NT2/D1 (cell line): ENCODE measurements around the gene TXNDC5.
"Not testable (repeated sequence)": the region's sequence is repeated elsewhere in the genome, so short reads cannot be mapped to it uniquely, and the experiment has no call there.

ENCODE experiments used
- DNase-seq: peaks from one replicate; pipeline ENCODE4 v3.0.0-alpha.2; 2011; ENCODE audit warnings: low read depth, low spot score
- H3K27me3 ChIP-seq: 2 replicates; pipeline ENCODE4 v1.6.0; 2011; ENCODE audit warnings: mild to moderate bottlenecking; ENCODE audit not compliant: insufficient read length, insufficient read depth
- H3K36me3 ChIP-seq: 2 replicates; pipeline ENCODE4 v1.6.1; 2011; ENCODE audit warnings: mild to moderate bottlenecking, low read length, mixed read lengths; ENCODE audit not compliant: insufficient read depth, insufficient read length
- H3K4me1 ChIP-seq: 2 replicates; pipeline ENCODE4 v1.5.1; 2011; ENCODE audit not compliant: insufficient read depth, insufficient read length
- H3K4me3 ChIP-seq: 2 replicates; pipeline ENCODE4 v1.5.1; 2011; ENCODE audit warnings: low read depth; ENCODE audit not compliant: insufficient read length
- H3K9ac ChIP-seq: 2 replicates; pipeline ENCODE4 v1.6.0; 2011; ENCODE audit warnings: low read depth; ENCODE audit not compliant: insufficient read length
- H3K9me3 ChIP-seq: 2 replicates; pipeline ENCODE4 v1.5.1; 2011; ENCODE audit warnings: mild to moderate bottlenecking, low read length; ENCODE audit not compliant: insufficient read depth
- SUZ12 ChIP-seq: IDR thresholded peaks from 2 replicates; pipeline ENCODE4 v1.6.1; 2011; ENCODE audit not compliant: insufficient read length, insufficient read depth; ENCODE audit errors: extremely low read depth
- YY1 ChIP-seq: IDR thresholded peaks from 2 replicates; pipeline ENCODE4 v1.6.1; 2011; ENCODE audit not compliant: insufficient read length, insufficient read depth
- ZNF274 ChIP-seq: IDR thresholded peaks from 2 replicates; pipeline ENCODE4 v1.6.1; 2011; ENCODE audit warnings: mild to moderate bottlenecking, low read depth, low read length

Gene TXNDC5

DNA sequence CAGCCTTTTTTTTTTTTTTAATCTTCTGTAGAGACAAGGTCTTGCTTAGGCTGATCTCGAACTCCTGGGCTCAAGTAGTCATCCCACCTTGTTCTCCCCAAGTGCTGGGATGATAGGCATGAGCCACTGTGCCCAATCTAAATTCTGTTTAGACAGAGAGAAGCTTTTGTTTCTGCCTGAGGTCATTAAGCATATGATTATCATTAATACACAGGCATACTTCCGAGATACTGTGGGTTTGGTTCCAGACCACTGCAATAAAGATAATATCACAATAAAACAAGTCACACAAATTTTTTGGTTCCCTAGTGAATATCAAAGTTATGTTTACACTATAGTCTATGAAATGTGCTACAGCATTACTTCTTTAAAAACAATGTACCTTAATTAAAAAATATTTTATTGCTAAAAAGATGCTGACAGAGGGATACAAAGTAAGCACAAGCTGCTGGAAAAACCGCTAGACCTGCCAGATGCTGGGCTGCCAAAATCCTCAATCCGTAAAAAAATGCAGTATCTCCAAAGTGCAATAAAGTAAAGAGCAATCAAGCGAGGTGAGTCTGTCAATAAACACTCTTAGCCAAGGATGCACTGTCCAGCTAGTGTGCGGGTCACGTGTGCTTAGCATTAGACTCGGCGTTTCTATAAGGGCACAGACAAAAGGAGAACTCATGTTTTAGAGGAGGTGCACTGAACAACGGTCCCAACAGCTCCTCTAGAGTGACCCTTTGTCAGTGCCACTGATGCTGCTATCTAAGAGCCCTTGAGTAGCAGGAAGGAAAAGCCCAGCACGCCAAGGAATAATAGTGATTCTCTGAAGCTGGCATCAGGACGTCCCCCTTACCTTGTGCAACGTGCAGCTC is 16.1 kb downstream of the TXNDC5 start:
- H3K4me1 ChIP-seq: no peaks in the 10 kb centered on the region
- no peak for TF ChIP-seq ZNF274
- TF ChIP-seq SUZ12: no peak
- TF ChIP-seq YY1: no peak
- H3K27me3 ChIP-seq: no peaks in the 10 kb centered on the region
- H3K9me3 ChIP-seq: no peaks in the 10 kb centered on the region
- peaks cover 93% of the 10 kb centered on the region for H3K36me3 ChIP-seq
- no peak for DNase-seq
- no peak overlapping the region for H3K9ac ChIP-seq
- H3K4me3 ChIP-seq: no peak overlapping the region

DNA sequence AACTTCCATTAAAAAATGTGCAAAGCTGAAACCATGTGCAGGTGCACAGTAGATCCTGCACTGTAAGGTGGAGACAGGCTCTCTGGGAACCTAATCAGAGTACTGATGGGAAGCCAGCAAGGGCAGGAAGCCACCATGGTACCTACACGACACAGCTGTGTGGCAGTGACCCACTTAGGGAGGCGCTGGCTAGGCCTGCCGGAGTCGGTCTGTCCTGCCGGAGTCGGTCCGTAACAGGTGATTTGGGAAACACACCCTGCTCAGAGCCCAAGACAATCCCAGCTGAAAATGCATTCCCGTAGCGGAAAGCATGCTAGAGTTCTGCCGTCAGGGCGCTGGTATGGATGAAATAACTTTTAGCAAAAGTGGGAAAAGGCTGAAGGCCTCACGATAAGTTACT is 17.2 kb downstream of the TXNDC5 start:
- no peaks in the 10 kb centered on the region for H3K9me3 ChIP-seq
- H3K36me3 ChIP-seq: peaks cover 95% of the 10 kb centered on the region
- H3K4me3 ChIP-seq: no peak overlapping the region
- H3K4me1 ChIP-seq: no peaks in the 10 kb centered on the region
- DNase-seq: no peak
- no peak for TF ChIP-seq ZNF274
- TF ChIP-seq SUZ12: no peak
- TF ChIP-seq YY1: no peak
- no peak overlapping the region for H3K9ac ChIP-seq
- no peaks in the 10 kb centered on the region for H3K27me3 ChIP-seq

DNA sequence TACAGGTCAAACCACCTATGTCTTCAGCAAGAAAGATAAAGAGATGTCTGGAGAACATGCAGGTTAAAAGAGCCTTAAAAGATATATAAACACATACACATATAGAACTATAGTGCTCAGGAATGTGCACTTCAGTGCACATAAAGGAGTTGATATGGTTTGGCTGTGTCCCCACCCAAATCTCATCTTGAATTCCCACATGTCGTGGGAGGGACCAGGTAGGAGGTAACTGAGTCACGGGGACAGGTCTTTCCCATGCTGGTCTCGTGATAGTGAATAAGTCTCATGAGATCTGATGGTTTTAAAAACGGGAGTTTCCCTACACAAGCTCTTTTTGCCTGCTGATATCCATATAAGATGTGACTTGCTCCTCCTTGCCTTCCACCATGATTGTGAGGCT is 18.2 kb downstream of the TXNDC5 start:
- not testable (repeated sequence) for DNase-seq

DNA sequence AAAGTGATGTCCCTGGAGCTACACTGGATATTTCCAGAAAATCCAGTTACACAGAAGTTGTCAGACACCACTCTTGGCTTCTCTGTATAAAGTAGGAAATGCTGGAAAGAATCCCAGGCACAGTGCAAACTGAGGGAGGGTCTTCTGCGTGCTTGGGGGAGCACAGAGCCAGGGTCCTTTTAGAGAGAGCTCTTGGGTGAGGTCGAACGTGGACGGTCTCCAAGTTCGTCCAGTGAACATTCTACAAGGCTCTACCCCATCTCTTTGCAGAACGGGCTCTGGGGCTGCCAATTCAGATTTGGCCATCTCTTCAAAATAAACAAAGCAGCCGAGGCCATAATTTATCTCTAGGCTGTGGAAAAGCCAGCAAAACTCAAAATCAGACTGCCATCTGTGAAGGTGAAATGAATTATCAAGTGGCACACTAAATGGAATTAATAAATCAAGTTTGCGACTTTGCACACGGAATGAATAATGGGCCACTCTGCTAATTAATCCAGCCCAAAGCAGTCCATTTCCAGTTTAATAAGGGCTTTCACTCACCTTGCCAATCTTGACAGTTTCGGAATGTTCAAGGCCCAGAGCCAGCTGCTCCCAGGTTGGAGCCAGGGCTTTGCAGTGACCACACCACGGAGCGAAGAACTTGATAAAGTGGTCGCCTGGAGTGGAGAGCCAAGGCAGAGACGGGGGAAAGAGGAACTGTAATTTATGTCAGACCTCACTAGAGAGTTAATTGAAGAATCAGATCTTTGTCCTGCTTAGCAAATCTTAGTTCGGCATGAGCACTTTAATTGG is 19.3 kb downstream of the TXNDC5 start:
- H3K9me3 ChIP-seq: no peaks in the 10 kb centered on the region
- peaks cover 95% of the 10 kb centered on the region for H3K36me3 ChIP-seq
- no peak for DNase-seq
- no peak for TF ChIP-seq YY1
- TF ChIP-seq SUZ12: no peak
- no peak for TF ChIP-seq ZNF274
- H3K27me3 ChIP-seq: no peaks in the 10 kb centered on the region
- no peaks in the 10 kb centered on the region for H3K4me1 ChIP-seq
- H3K9ac ChIP-seq: no peak overlapping the region
- no peak overlapping the region for H3K4me3 ChIP-seq

More for the DNA sequence above, 18.2 kb downstream of the TXNDC5 start:
- H3K4me3 ChIP-seq, H3K4me1 ChIP-seq, H3K9ac ChIP-seq, H3K9me3 ChIP-seq, H3K27me3 ChIP-seq: not testable (repeated sequence)
- H3K36me3 ChIP-seq: peaks cover 95% of the 10 kb centered on the region

DNA sequence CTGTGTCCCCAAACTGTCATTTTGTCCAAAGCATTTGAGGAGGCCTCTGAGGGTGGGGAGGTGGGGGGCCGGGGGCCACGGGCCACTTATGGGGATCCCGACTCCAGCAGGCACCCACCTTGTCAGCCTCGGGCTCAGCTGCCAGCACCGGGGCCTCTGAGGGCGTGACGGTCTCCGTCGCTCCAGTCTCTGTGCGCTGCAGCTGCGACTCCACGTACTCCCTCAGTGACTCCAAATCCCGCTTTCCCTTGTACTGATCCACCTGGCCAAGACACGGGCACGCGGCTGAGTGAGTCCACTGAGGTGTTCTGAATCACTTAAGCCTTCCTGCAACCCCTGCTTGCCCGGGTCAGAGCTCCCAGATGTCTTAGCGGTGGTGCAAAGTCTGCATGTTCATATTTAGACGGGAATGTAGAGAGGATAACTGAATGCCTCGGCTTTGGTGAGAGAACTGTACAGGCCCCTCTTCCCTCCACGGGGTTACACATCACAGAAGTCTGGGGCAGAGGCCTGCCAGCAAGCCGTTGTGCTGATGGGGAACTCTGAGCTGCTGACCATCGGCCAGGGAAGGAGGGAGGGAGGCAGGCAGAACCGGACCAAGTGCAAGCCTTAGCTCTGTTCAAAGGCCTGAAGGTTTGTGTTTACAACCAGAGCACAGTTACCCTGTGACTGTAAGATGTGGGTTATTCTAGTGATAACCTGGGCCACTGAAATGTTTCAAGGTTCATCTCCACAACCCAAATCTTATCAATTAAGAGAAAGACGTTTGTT is 21.8 kb downstream of the TXNDC5 start:
- Histone ChIP-seq H3K27me3 (no peaks in the 10 kb centered on the region), H3K4me3 (no peak overlapping the region), H3K9me3 (no peaks in the 10 kb centered on the region), H3K4me1 (no peaks in the 10 kb centered on the region), H3K36me3 (peaks cover 95% of the 10 kb centered on the region), H3K9ac (no peak overlapping the region)
- no peak for TF ChIP-seq ZNF274
- no peak for TF ChIP-seq SUZ12
- no peak for TF ChIP-seq YY1
- DNase-seq: no peak

DNA sequence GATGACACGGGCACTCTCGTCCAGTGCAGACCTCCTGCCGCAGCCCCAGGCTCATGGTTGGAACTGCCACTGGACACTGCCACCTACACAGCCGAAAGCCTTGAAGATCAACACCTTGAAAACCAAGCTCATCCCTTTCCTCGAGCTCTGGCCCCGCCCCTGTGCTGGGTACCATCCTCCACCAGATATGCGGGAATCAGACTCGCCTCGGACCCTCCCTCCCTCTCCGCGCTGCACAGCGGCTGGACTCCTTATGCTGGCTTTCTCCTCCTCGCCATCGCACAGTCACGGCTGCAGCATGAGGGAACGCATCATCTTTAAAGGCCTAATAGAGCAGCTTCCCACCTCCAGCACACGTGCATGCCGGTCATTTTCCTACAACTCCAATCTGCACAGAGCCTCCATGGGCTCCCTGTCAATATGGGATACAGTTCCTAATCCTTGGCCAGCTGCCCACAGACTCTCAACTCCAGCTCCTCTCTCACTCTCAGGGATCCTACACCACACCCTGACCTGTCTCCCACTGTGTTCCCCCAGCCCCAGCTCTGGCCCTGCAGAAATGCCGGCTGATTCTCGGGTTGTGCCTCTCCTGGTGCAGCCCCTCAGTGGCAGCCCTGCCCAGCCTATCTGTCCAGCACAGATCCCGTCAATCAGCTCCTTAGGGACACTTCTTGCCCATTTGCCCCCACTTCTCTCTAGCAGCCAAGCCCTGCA is 23.2 kb downstream of the TXNDC5 start:
- H3K4me1 ChIP-seq: no peaks in the 10 kb centered on the region
- no peak for DNase-seq
- H3K4me3 ChIP-seq: no peak overlapping the region
- no peak for TF ChIP-seq YY1
- no peak for TF ChIP-seq SUZ12
- TF ChIP-seq ZNF274: no peak
- no peaks in the 10 kb centered on the region for H3K27me3 ChIP-seq
- peaks cover 96% of the 10 kb centered on the region for H3K36me3 ChIP-seq
- no peaks in the 10 kb centered on the region for H3K9me3 ChIP-seq
- H3K9ac ChIP-seq: no peak overlapping the region

DNA sequence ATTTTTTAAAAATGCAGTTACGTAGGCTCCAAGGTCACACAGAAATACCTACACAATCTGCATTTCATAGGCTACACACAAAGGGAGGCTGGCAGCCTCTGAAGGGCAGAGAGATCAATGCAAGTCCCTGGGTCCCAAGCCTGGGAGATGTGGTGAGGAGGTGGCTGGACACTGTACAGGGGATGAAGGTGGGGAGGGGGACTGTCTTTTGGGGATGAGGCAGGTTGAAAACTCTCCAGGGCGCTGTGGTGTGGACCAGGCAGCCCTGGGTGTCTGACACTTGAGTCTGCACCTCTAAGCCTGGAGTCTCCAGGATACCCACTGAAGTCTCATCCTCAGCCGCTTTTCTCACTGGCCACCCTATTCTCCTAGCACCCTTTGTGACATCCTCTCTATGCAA is 24.5 kb downstream of the TXNDC5 start:
- Histone ChIP-seq H3K36me3 (peaks cover 98% of the 10 kb centered on the region), H3K9me3 (no peaks in the 10 kb centered on the region), H3K9ac (no peak overlapping the region), H3K27me3 (no peaks in the 10 kb centered on the region), H3K4me1 (no peaks in the 10 kb centered on the region), H3K4me3 (no peak overlapping the region)
- TF ChIP-seq SUZ12 (no peak), YY1 (no peak), ZNF274 (no peak)
- DNase-seq: no peak
